GM12892 (cell line): ENCODE results near the gene OR7A5.

Experiments
- POLR2A ChIP-seq: IDR thresholded peaks from 2 replicates; pipeline ENCODE4 v1.6.1; 2011; ENCODE audit warnings: low read depth, low read length, control low read depth
- POLR2AphosphoS5 ChIP-seq: IDR thresholded peaks from 2 replicates; pipeline ENCODE4 v1.6.1; 2011; ENCODE audit warnings: low read depth, low read length, control low read depth

GRCh38 chr19:14779151-14779550, 55.8 kb downstream of the OR7A5 start:
- TF ChIP-seq POLR2AphosphoS5: no peak
- TF ChIP-seq POLR2A: no peak
